SJSA1 (cell line): ENCODE results near the gene LCT. TPM values are rescaled to one million over a fixed set of nuclear protein-coding genes. Genes with fewer than 3 reads are reported as not detected.
"Not testable (repeated sequence)": the region's sequence is repeated elsewhere in the genome, so short reads cannot be mapped to it uniquely, and the experiment has no call there.

Source experiments
- DNase-seq, 2 experiments: peaks; one replicate each; pipeline ENCODE4 v3.0.0-alpha.2; 2015 to 2020; ENCODE audit warnings: low spot score in 2 of 2, low read depth in 1 of 2
- H3K27ac ChIP-seq: fragments of 250-450 bp; sonication (Bioruptor Pico); 2 replicates; pipeline ENCODE4 v1.5.1; 2020; ENCODE audit warnings: mild to moderate bottlenecking, moderate library complexity
- H3K27me3 ChIP-seq: fragments of 250-450 bp; sonication (Bioruptor Pico); replicated peaks from 2 replicates; pipeline ENCODE4 v1.5.1; 2020; ENCODE audit warnings: mild to moderate bottlenecking, moderate library complexity
- H3K36me3 ChIP-seq: fragments of 250-450 bp; sonication (Bioruptor Pico); 2 replicates; pipeline ENCODE4 v1.5.1; 2020; ENCODE audit warnings: mild to moderate bottlenecking
- H3K4me1 ChIP-seq: fragments of 250-450 bp; sonication (Bioruptor Pico); replicated peaks from 2 replicates; pipeline ENCODE4 v1.6.1; 2021; ENCODE audit warnings: mild to moderate bottlenecking
- H3K4me3 ChIP-seq: fragments of 250-450 bp; sonication (Bioruptor Pico); 2 replicates; pipeline ENCODE4 v1.5.1; 2020; ENCODE audit warnings: mild to moderate bottlenecking
- H3K9me3 ChIP-seq: fragments of 250-450 bp; sonication (Bioruptor Pico); replicated peaks from 2 replicates; pipeline ENCODE4 v1.5.1; 2020; ENCODE audit warnings: mild to moderate bottlenecking
- total RNA-seq: library from RNA; depleted of rRNA; stranded (reverse); fragments of >200 nt; shearing (Covaris generic); gene quantifications from 2 replicates; pipeline ENCODE4 v1.2.3, GENCODE V29; 2014; rRNA removed

LCT gene
- total RNA-seq: not detected in 2 replicates

- Histone ChIP-seq H3K27ac (no peak within 1 kb of the TSS), H3K36me3 (peaks cover 10% of the 10 kb centered on the region), H3K27me3 (no peaks in the 10 kb centered on the region), H3K4me3 (no peak within 1 kb of the TSS), H3K9me3 (no peaks in the 10 kb centered on the region), H3K4me1 (peaks cover 24% of the 10 kb centered on the region)
- peak in 1 of 2 experiments; percentile 28 for DNase-seq
Observed at GRCh38 chr2:135836596-135837270, at the start of gene LCT. Gene LCT, minus strand, starts transcription at chr2:135837184. Its CDS starts 15 bp downstream, at chr2:135837169.

GRCh38 chr2:135885709-135886108 is 48.7 kb upstream of the LCT start:
- Histone ChIP-seq H3K4me3 (no peak overlapping the region), H3K27ac (no peak overlapping the region), H3K9me3 (no peaks in the 10 kb centered on the region; the same call in 1 of the 2 replicates), H3K4me1 (no peaks in the 10 kb centered on the region), H3K36me3 (no peaks in the 10 kb centered on the region), H3K27me3 (no peaks in the 10 kb centered on the region)
- DNase-seq: no peak

- Histone ChIP-seq H3K27me3 (no peaks in the 10 kb centered on the region), H3K27ac (no peak overlapping the region), H3K4me1 (no peaks in the 10 kb centered on the region), H3K9me3 (no peaks in the 10 kb centered on the region), H3K4me3 (no peak overlapping the region), H3K36me3 (no peaks in the 10 kb centered on the region)
- no peak for DNase-seq
Observed at GRCh38 chr2:135882415-135882814, 45.4 kb upstream of the LCT start.

- H3K9me3 ChIP-seq: not testable (repeated sequence)
Observed at GRCh38 chr2:135876770-135877169, 39.8 kb upstream of the LCT start.

GRCh38 chr2:135876066-135876711 is 39.2 kb upstream of the LCT start, which contains the start of gene MCM6:
Gene MCM6, minus strand, starts transcription at chr2:135876443. Its CDS starts 78 bp downstream, at chr2:135876365.
- peaks cover 15% of the 10 kb centered on the region for H3K4me1 ChIP-seq
- H3K27ac ChIP-seq: peak within 1 kb of the TSS; percentile 77
- DNase-seq: peak; percentile 96 to 99
- no peaks in the 10 kb centered on the region for H3K9me3 ChIP-seq
- peaks cover 32% of the 10 kb centered on the region for H3K36me3 ChIP-seq
- H3K4me3 ChIP-seq: peak within 1 kb of the TSS; percentile 73
- no peaks in the 10 kb centered on the region for H3K27me3 ChIP-seq

More at GRCh38 chr2:135876770-135877169, 39.8 kb upstream of the LCT start:
- peaks cover 26% of the 10 kb centered on the region for H3K36me3 ChIP-seq
- H3K27ac ChIP-seq, H3K27me3 ChIP-seq, DNase-seq: not testable (repeated sequence)
- peaks cover 15% of the 10 kb centered on the region for H3K4me1 ChIP-seq
- H3K4me3 ChIP-seq: peak overlapping the region; percentile 73

- Histone ChIP-seq H3K4me3 (peak overlapping the region; percentile 73), H3K36me3 (peaks cover 38% of the 10 kb centered on the region), H3K9me3 (no peaks in the 10 kb centered on the region), H3K27ac (peak overlapping the region; percentile 77), H3K4me1 (peaks cover 15% of the 10 kb centered on the region), H3K27me3 (no peaks in the 10 kb centered on the region)
- peak; percentile 54 to 68 for DNase-seq
Observed at GRCh38 chr2:135875491-135876065, 38.6 kb upstream of the LCT start.

GRCh38 chr2:135874777-135875365 is 37.9 kb upstream of the LCT start:
- no peaks in the 10 kb centered on the region for H3K9me3 ChIP-seq
- peaks cover 15% of the 10 kb centered on the region for H3K4me1 ChIP-seq
- H3K4me3 ChIP-seq: peak overlapping the region; percentile 73
- no peak overlapping the region for H3K27ac ChIP-seq
- no peaks in the 10 kb centered on the region for H3K27me3 ChIP-seq
- peaks cover 45% of the 10 kb centered on the region for H3K36me3 ChIP-seq
- DNase-seq: no peak

GRCh38 chr2:135870571-135870970 is 33.6 kb upstream of the LCT start:
- no peak for DNase-seq
- H3K27me3 ChIP-seq: no peaks in the 10 kb centered on the region
- H3K4me1 ChIP-seq: peaks cover 14% of the 10 kb centered on the region
- no peaks in the 10 kb centered on the region for H3K9me3 ChIP-seq
- no peak overlapping the region for H3K4me3 ChIP-seq
- H3K36me3 ChIP-seq: peaks cover 77% of the 10 kb centered on the region
- no peak overlapping the region for H3K27ac ChIP-seq

- Histone ChIP-seq H3K36me3 (peaks cover 84% of the 10 kb centered on the region), H3K4me3 (no peak overlapping the region), H3K9me3 (no peaks in the 10 kb centered on the region), H3K4me1 (no peaks in the 10 kb centered on the region), H3K27me3 (no peaks in the 10 kb centered on the region), H3K27ac (no peak overlapping the region)
- DNase-seq: no peak
Observed at GRCh38 chr2:135863233-135863632, 26.2 kb upstream of the LCT start.

GRCh38 chr2:135862718-135863117 is 25.7 kb upstream of the LCT start:
- DNase-seq: no peak
- Histone ChIP-seq H3K9me3 (no peaks in the 10 kb centered on the region), H3K4me1 (no peaks in the 10 kb centered on the region), H3K36me3 (peaks cover 85% of the 10 kb centered on the region), H3K4me3 (no peak overlapping the region), H3K27me3 (no peaks in the 10 kb centered on the region), H3K27ac (no peak overlapping the region)

GRCh38 chr2:135853401-135853800 is 16.4 kb upstream of the LCT start:
- Histone ChIP-seq H3K27ac (no peak overlapping the region), H3K4me3 (no peak overlapping the region), H3K27me3 (no peaks in the 10 kb centered on the region), H3K9me3 (no peaks in the 10 kb centered on the region), H3K36me3 (peaks cover 71% of the 10 kb centered on the region), H3K4me1 (no peaks in the 10 kb centered on the region)
- DNase-seq: no peak

- Histone ChIP-seq H3K9me3 (no peaks in the 10 kb centered on the region), H3K36me3 (peaks cover 75% of the 10 kb centered on the region), H3K4me3 (no peak overlapping the region), H3K27me3 (no peaks in the 10 kb centered on the region), H3K27ac (no peak overlapping the region), H3K4me1 (no peaks in the 10 kb centered on the region)
- no peak for DNase-seq
Observed at GRCh38 chr2:135851858-135852257, 14.9 kb upstream of the LCT start.

- no peaks in the 10 kb centered on the region for H3K27me3 ChIP-seq
- H3K36me3 ChIP-seq: peaks cover 73% of the 10 kb centered on the region
- no peaks in the 10 kb centered on the region for H3K9me3 ChIP-seq
- H3K27ac ChIP-seq: no peak overlapping the region
- no peaks in the 10 kb centered on the region for H3K4me1 ChIP-seq
- no peak overlapping the region for H3K4me3 ChIP-seq
- DNase-seq: no peak
Observed at GRCh38 chr2:135850892-135851668, 14.1 kb upstream of the LCT start.
